ENCODE data around the gene DEPDC5. TPM values are rescaled to one million over a fixed set of nuclear protein-coding genes. Genes with fewer than 3 reads are reported as not detected.
A peak's percentile ranks its signal among the peaks of the same experiment; 100 is the strongest.

The DEPDC5 gene
- total RNA-seq, 1 donor from 2014 or later = 14.8 TPM

DNA sequence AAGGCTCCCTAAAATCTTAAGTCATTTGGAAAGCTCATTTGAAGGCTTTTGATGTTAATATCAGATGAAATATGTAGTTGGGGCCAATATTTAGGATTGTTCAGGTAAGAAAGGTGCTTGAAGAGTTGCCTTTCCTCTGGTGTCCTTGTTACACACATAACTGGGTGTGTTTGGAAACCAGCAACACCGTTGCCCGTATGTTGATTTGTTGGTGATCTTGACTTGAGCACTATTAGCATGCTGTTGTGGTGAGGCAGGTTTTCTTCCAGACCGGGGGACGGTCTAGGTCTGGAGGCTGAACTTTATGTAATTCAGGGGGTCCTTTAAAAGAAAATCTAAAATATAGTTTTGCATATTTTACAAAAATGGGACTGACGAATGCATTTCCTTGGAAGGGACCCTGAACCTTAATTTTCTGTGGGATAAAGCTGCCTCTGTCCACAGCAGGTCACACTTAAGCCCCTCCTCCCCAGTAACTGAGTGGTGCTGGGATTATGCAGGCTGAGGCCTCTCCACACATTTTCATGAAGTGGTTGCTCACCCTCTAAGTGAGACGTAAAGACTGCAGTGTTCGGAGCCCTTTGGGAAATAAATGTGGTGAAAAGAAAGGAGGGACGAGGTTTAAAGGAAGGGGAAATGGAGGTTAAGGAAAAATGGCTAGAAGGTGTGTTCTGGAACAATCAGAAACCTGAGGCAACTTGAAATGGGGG is 192.3 kb downstream of the DEPDC5 start:
- TF ChIP-seq, protein P1, sequence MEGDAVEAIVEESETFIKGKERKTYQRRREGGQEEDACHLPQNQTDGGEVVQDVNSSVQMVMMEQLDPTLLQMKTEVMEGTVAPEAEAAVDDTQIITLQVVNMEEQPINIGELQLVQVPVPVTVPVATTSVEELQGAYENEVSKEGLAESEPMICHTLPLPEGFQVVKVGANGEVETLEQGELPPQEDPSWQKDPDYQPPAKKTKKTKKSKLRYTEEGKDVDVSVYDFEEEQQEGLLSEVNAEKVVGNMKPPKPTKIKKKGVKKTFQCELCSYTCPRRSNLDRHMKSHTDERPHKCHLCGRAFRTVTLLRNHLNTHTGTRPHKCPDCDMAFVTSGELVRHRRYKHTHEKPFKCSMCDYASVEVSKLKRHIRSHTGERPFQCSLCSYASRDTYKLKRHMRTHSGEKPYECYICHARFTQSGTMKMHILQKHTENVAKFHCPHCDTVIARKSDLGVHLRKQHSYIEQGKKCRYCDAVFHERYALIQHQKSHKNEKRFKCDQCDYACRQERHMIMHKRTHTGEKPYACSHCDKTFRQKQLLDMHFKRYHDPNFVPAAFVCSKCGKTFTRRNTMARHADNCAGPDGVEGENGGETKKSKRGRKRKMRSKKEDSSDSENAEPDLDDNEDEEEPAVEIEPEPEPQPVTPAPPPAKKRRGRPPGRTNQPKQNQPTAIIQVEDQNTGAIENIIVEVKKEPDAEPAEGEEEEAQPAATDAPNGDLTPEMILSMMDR (IDR thresholded peaks at IDR 0.05) = no peak
- Mint-ChIP-seq H3K27me3 (ENCODE audit: low read depth) (no peaks in the 10 kb centered on the region), H3K4me1 (ENCODE audit: low read depth) (peaks cover 32% of the 10 kb centered on the region), H3K27ac (ENCODE audit: unreplicated experiment) (no peak overlapping the region), H3K9me3 (ENCODE audit: low read depth) (no peaks in the 10 kb centered on the region), H3K36me3 (ENCODE audit: low read depth) (peaks cover 12% of the 10 kb centered on the region), H3K4me3 (ENCODE audit: unreplicated experiment) (no peak overlapping the region)
- peak; percentile 1 for DNase-seq (ENCODE audit: low spot score)

DNA sequence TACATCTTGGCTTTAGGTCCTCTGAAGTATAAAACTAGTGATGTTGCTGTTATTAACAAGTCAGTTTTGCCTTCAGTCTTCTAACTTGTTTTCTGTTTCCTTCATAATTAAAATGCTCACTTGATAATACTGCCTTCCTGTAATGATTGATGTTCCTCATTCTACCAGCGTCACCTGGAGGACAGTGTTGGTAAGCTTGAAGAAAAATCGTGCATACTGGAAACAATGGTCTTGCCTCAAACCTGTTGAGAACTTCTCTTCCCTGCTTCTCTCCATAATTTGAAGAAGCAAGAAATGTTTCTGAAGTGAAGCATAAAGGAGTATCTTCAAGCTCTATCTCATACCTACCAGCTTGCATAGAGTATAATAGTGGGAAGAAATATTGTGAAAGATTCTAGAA is 193.5 kb downstream of the DEPDC5 start:
- H3K4me3 Mint-ChIP-seq (ENCODE audit: unreplicated experiment) = peak overlapping the region; percentile 57

DNA sequence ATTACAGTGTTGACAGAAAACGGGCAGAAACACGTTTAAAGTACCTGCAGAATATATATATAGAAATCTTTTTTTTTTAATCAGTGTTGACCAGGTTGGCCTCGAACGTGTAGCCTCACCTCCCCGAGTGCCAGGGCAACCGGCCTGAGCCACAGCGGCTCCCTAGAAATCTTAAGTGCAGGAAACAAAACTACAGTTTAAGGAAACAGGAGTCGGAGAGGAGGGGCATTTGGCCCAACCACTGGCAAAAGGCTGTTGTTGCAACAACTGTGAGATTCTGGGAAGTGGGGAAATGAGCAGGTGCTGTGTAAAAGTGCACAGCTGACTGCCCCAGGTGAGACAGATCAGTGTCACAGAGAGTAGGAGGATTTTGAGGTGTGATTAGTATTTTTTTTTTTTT is 194.2 kb downstream of the DEPDC5 start:
- peaks cover 50% of the 10 kb centered on the region for H3K4me1 Mint-ChIP-seq (ENCODE audit: low read depth)
- no peaks in the 10 kb centered on the region for H3K9me3 Mint-ChIP-seq (ENCODE audit: low read depth)
- TF ChIP-seq, protein P1 (IDR thresholded peaks at IDR 0.05) = no peak
- H3K36me3 Mint-ChIP-seq (ENCODE audit: low read depth) = peaks cover 12% of the 10 kb centered on the region
- H3K27me3 Mint-ChIP-seq (ENCODE audit: low read depth) = no peaks in the 10 kb centered on the region
- no peak overlapping the region for H3K4me3 Mint-ChIP-seq (ENCODE audit: unreplicated experiment)
- peak; percentile 29 for DNase-seq (ENCODE audit: low spot score)
- H3K27ac Mint-ChIP-seq (ENCODE audit: unreplicated experiment) = peak overlapping the region; percentile 83

More for the DNA sequence above, 193.5 kb downstream of the DEPDC5 start:
- Mint-ChIP-seq H3K36me3 (ENCODE audit: low read depth) (peaks cover 12% of the 10 kb centered on the region), H3K9me3 (ENCODE audit: low read depth) (no peaks in the 10 kb centered on the region), H3K27me3 (ENCODE audit: low read depth) (no peaks in the 10 kb centered on the region), H3K27ac (ENCODE audit: unreplicated experiment) (peak overlapping the region; percentile 76), H3K4me1 (ENCODE audit: low read depth) (peaks cover 43% of the 10 kb centered on the region)
- TF ChIP-seq, protein P1 (IDR thresholded peaks at IDR 0.05) = peak; percentile 76
- DNase-seq (ENCODE audit: low spot score) = no peak

DNA sequence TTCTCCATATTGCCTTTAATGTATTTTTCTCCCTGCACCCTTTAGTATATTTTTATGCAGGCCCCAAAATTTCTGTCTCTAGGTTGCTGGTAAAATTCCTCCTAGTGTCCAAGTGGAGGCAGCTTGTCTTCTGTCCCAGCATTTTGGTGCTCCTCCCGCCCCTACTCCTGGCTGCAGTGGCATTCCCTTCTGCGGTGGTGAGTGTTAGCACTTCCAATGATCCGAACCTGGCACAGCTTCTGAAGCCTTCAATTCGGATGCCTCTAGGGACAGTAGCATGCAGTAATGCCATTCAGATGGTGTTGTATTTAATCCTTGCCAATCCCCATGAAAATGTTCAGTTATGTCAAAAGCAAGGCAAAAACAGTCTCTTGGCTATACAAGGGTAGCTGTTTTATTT is 196.4 kb downstream of the DEPDC5 start:
- H3K27me3 Mint-ChIP-seq (ENCODE audit: low read depth) = no peaks in the 10 kb centered on the region
- DNase-seq (ENCODE audit: low spot score) = peak; percentile 11
- H3K27ac Mint-ChIP-seq (ENCODE audit: unreplicated experiment) = peak overlapping the region; percentile 94

DNA sequence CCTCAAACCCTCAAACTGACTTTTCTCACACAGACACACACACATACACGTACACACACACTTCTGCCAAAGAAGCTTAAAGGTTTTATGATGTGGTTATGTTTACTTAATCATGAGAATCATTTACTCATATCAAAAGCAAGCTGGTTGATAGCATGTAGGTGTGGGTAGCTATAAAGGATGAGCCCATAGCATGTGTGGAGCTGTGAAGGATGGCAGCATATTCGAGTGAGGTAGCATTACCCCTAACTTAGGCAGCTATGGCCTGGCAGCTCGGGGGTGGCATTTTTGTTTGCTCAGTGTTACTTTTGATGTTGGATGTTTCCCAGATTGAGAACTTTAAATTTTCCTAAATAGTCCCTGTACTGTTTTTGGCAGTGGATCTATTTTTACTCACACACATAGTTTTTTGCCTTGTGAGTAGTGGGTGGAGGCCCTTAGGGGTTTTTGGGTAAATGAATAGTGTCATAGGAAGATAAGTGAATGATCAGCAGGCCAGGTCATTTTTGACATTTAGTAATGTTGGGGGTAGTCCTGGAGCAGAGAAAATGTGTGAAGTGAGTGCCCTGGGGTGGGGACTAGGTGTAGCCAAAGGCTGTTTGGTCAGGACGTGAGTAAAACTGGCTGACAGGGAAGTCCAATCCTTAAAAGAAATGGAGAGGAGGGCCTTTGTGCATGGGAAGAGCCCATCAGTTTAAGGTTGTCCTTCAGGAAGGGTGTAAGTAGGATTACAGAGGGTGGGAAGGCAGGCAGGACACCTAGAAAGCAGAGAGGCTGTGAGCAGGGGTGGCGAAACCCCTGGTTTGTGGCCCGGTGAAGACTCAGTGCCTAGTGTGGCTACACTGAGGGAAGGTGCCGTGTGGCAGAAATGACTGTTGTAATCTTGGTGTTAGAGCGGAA is 197.6 kb downstream of the DEPDC5 start:
- DNase-seq (ENCODE audit: low spot score) = peak; percentile 26
- no peaks in the 10 kb centered on the region for H3K9me3 Mint-ChIP-seq (ENCODE audit: low read depth)
- peak overlapping the region; percentile 25 for H3K4me3 Mint-ChIP-seq (ENCODE audit: unreplicated experiment)
- no peaks in the 10 kb centered on the region for H3K27me3 Mint-ChIP-seq (ENCODE audit: low read depth)
- peaks cover 76% of the 10 kb centered on the region for H3K4me1 Mint-ChIP-seq (ENCODE audit: low read depth)
- peaks cover 24% of the 10 kb centered on the region for H3K36me3 Mint-ChIP-seq (ENCODE audit: low read depth)
- H3K27ac Mint-ChIP-seq (ENCODE audit: unreplicated experiment) = peak overlapping the region; percentile 94
- TF ChIP-seq, protein P1 (IDR thresholded peaks at IDR 0.05) = no peak

More for the DNA sequence above, 196.4 kb downstream of the DEPDC5 start:
- Mint-ChIP-seq H3K9me3 (ENCODE audit: low read depth) (no peaks in the 10 kb centered on the region), H3K36me3 (ENCODE audit: low read depth) (peaks cover 17% of the 10 kb centered on the region), H3K4me1 (ENCODE audit: low read depth) (peaks cover 69% of the 10 kb centered on the region), H3K4me3 (ENCODE audit: unreplicated experiment) (no peak overlapping the region)
- TF ChIP-seq, protein P1 (IDR thresholded peaks at IDR 0.05) = no peak

All from chondrocyte (in vitro differentiated cells).